Naive thymus-derived CD4-positive, alpha-beta T cell (primary cell): ENCODE data around the gene PHF19. TPM values are rescaled to one million over a fixed set of nuclear protein-coding genes. Genes with fewer than 3 reads are reported as not detected.
A peak's percentile ranks its signal among the peaks of the same experiment; 100 is the strongest.

Experiments
- ATAC-seq: fragments of 150-1000 bp; cut with Tn5 transposase; 2 replicates; pipeline ENCODE4 v1.10.0; 2021; ENCODE audit warnings: mild to moderate bottlenecking, moderate library complexity
- CTCF ChIA-PET: fragments of 350-600 bp; sonication (Branson Sonifier 250); formaldehyde crosslinking; loops from one replicate; lab custom pipeline; 2021; ENCODE audit warnings: antibody characterized with exemption; lab: Charles Lee
- POLR2A ChIA-PET: fragments of 350-600 bp; sonication (Branson Sonifier 250); formaldehyde crosslinking; loops from one replicate; lab custom pipeline; 2021; ENCODE audit warnings: antibody characterized with exemption, inconsistent platforms; lab: Charles Lee
- DNase-seq, 9 donors: peaks; one replicate each; pipeline versions ENCODE4 v3.0.0 to v3.0.0-alpha.2; 2020 to 2022; ENCODE audit warnings: mixed read lengths in 1 of 9
- H3K27ac ChIP-seq: one replicate; pipeline ENCODE4 v1.7.0; 2013; ENCODE audit warnings: mild to moderate bottlenecking, low read depth, low read length, moderate library complexity
- H3K27me3 ChIP-seq, 2 donors: one replicate each; pipeline ENCODE4 v1.7.0; 2013; ENCODE audit warnings: low read length in 2 of 2, mild to moderate bottlenecking in 2 of 2, moderate library complexity in 2 of 2; ENCODE audit not compliant: control insufficient read depth in 2 of 2, insufficient read depth in 2 of 2
- H3K36me3 ChIP-seq, 3 experiments: 1 replicate in 2 of 3; 2 replicates in 1 of 3; pipeline ENCODE4 v1.7.0; 2013; ENCODE audit warnings: low read length in 3 of 3, mild to moderate bottlenecking in 3 of 3, moderate library complexity in 1 of 3; ENCODE audit not compliant: insufficient read depth in 3 of 3, control insufficient read depth in 2 of 3
- H3K4me1 ChIP-seq, 2 donors: one replicate each; pipeline ENCODE4 v1.7.0; 2013; ENCODE audit warnings: low read length in 2 of 2, mild to moderate bottlenecking in 2 of 2, moderate library complexity in 1 of 2; ENCODE audit not compliant: control insufficient read depth in 2 of 2, insufficient read depth in 2 of 2
- H3K4me3 ChIP-seq: 2 replicates; pipeline ENCODE4 v1.7.0; 2013; ENCODE audit warnings: mild to moderate bottlenecking, low read length
- H3K9me3 ChIP-seq, 3 experiments: 1 replicate in 2 of 3; 2 replicates in 1 of 3; pipeline ENCODE4 v1.7.0; 2013; ENCODE audit warnings: low read length in 3 of 3; ENCODE audit not compliant: control insufficient read depth in 2 of 3
- H3K27ac Mint-ChIP-seq, 9 donors: one replicate each; pipeline ENCODE4 v1.8.0; 2020 to 2022; ENCODE audit warnings: mixed read lengths in 9 of 9, mild to moderate bottlenecking in 8 of 9, moderate library complexity in 5 of 9, inconsistent platforms in 2 of 9
- H3K27me3 Mint-ChIP-seq, 5 donors: one replicate each; pipeline ENCODE4 v1.8.0; 2021 to 2022; ENCODE audit warnings: mixed read lengths in 5 of 5, mild to moderate bottlenecking in 1 of 5
- H3K36me3 Mint-ChIP-seq, 5 donors: one replicate each; pipeline ENCODE4 v1.8.0; 2020 to 2022; ENCODE audit warnings: mixed read lengths in 5 of 5, mild to moderate bottlenecking in 3 of 5, inconsistent platforms in 1 of 5
- H3K4me1 Mint-ChIP-seq, 7 donors: one replicate each; pipeline ENCODE4 v1.8.0; 2020 to 2022; ENCODE audit warnings: mixed read lengths in 7 of 7, mild to moderate bottlenecking in 3 of 7, inconsistent platforms in 1 of 7
- H3K4me3 Mint-ChIP-seq, 10 donors: one replicate each; pipeline ENCODE4 v1.8.0; 2020 to 2022; ENCODE audit warnings: mild to moderate bottlenecking in 10 of 10, mixed read lengths in 10 of 10, moderate library complexity in 6 of 10, inconsistent platforms in 2 of 10
- H3K9me3 Mint-ChIP-seq, 11 donors: one replicate each; pipeline ENCODE4 v1.8.0; 2020 to 2022; ENCODE audit warnings: mixed read lengths in 11 of 11, mild to moderate bottlenecking in 4 of 11, inconsistent platforms in 1 of 11, moderate library complexity in 1 of 11
- intact Hi-C, 2 donors: fragments of 100-400 bp; cut with micrococcal nuclease; formaldehyde crosslinking; loops; one replicate each; pipeline ENCODE4 v1.15.1; 2023
- polyA plus RNA-seq, 2 donors: library from polyadenylated mRNA; unstranded; fragments of 300-500 nt; fragmentation: Illumina TruSeq; gene quantifications; one replicate each; pipeline ENCODE4 v1.2.3, GENCODE V29; 2021
- total RNA-seq, 6 experiments: library from RNA in 5 of 6; stranded (reverse) in 5 of 6; gene quantifications; 1 replicate in 5 of 6; 2 replicates in 1 of 6; pipeline ENCODE4 v1.2.3 and lab custom pipeline; 2021 to 2026

Gene PHF19
- total and polyA plus RNA-seq, 7 experiments from 2014 or later = 13.1 to 271 (median 84.0) TPM

- peak overlapping the region; percentile 78 to 95 (median 92) for H3K27ac Mint-ChIP-seq
- Histone ChIP-seq H3K9me3 (peaks cover 0 to 6% (median 0%) of the 10 kb centered on the region in 3 experiments), H3K4me3 (no peak overlapping the region), H3K27me3 (no peaks in the 10 kb centered on the region), H3K36me3 (peaks cover 38 to 71% (median 47%) of the 10 kb centered on the region in 3 experiments), H3K27ac (peak overlapping the region; percentile 59), H3K4me1 (peaks cover 66 to 68% of the 10 kb centered on the region in 2 donors)
- H3K4me3 Mint-ChIP-seq = peak overlapping the region; percentile 60 to 79 (median 72)
- intact Hi-C loops = loop anchor here (1.0 kb wide), 2 partner anchors 10 to 12 kb away; partner anchors contain the start of gene TRAF1 (in 2 of the 2)
- peaks cover 57 to 91% (median 80%) of the 10 kb centered on the region in 7 donors for H3K4me1 Mint-ChIP-seq
- ATAC-seq = peak; percentile 80
- peak in 7 of 9 donors; percentile 57 to 77 (median 71) for DNase-seq
- H3K27me3 Mint-ChIP-seq = no peaks in the 10 kb centered on the region
- CTCF ChIA-PET = interaction anchor here (1.0 to 2.5 kb wide), 11 partner anchors 9 to 27 kb away, joined by 3 to 17 read pairs (median 5); no protein-coding TSS in a partner anchor
- peaks cover 0 to 4% (median 0%) of the 10 kb centered on the region in 11 donors for H3K9me3 Mint-ChIP-seq
- peaks cover 31 to 74% (median 52%) of the 10 kb centered on the region in 5 donors for H3K36me3 Mint-ChIP-seq
- POLR2A ChIA-PET = interaction anchor here (0.7 to 44.3 kb wide), 9 partner anchors 5 to 160 kb away, joined by 3 to 2417 read pairs (median 7); partner anchors contain the start of genes PHF19 and TRAF1
Observed at GRCh38 chr9:120915854-120916470, 39.0 kb upstream of the PHF19 start.

- H3K4me3 ChIP-seq = no peak overlapping the region
- Mint-ChIP-seq H3K36me3 (peaks cover 31 to 77% (median 57%) of the 10 kb centered on the region in 5 donors), H3K4me1 (peaks cover 51 to 91% (median 81%) of the 10 kb centered on the region in 7 donors), H3K27ac (peak overlapping the region in 7 of 9 donors; percentile 19 to 82 (median 67)), H3K9me3 (peaks cover 0 to 4% (median 0%) of the 10 kb centered on the region in 11 donors), H3K4me3 (no peak overlapping the region), H3K27me3 (no peaks in the 10 kb centered on the region)
- H3K9me3 ChIP-seq = peaks cover 0 to 6% (median 0%) of the 10 kb centered on the region in 3 experiments
- peaks cover 42 to 75% (median 53%) of the 10 kb centered on the region in 3 experiments for H3K36me3 ChIP-seq
- CTCF ChIA-PET = interaction anchor here (1.2 to 2.4 kb wide), 5 partner anchors 10 to 22 kb away, joined by 3 to 17 read pairs (median 10); no protein-coding TSS in a partner anchor
- DNase-seq = no peak
- no peak for ATAC-seq
- H3K4me1 ChIP-seq = peaks cover 66 to 68% of the 10 kb centered on the region in 2 donors
- H3K27ac ChIP-seq = peak overlapping the region; percentile 52
- intact Hi-C loops = no loop called here
- H3K27me3 ChIP-seq = no peaks in the 10 kb centered on the region
- POLR2A ChIA-PET = interaction anchor here (2.8 to 44.3 kb wide), 4 partner anchors 6 to 41 kb away, joined by 23 to 2417 read pairs (median 1560); partner anchors contain the start of genes PHF19 and TRAF1
Observed at GRCh38 chr9:120914953-120915352, 38.0 kb upstream of the PHF19 start.

GRCh38 chr9:120914396-120914795 is 37.4 kb upstream of the PHF19 start:
- Mint-ChIP-seq H3K4me3 (no peak overlapping the region), H3K36me3 (peaks cover 27 to 74% (median 52%) of the 10 kb centered on the region in 5 donors), H3K9me3 (peaks cover 0 to 4% (median 0%) of the 10 kb centered on the region in 11 donors), H3K27ac (peak overlapping the region in 7 of 9 donors; percentile 26 to 82 (median 67)), H3K27me3 (no peaks in the 10 kb centered on the region), H3K4me1 (peaks cover 46 to 91% (median 81%) of the 10 kb centered on the region in 7 donors)
- H3K9me3 ChIP-seq = peaks cover 0 to 6% (median 0%) of the 10 kb centered on the region in 3 experiments
- H3K4me3 ChIP-seq = no peak overlapping the region
- intact Hi-C loops = no loop called here
- ChIA-PET POLR2A (interaction anchor here (32.7 to 44.3 kb wide), 3 partner anchors 6 to 41 kb away, joined by 703 to 2417 read pairs (median 2417); partner anchors contain the start of genes PHF19 and TRAF1), CTCF (no interaction called here)
- ATAC-seq = no peak
- DNase-seq = no peak
- H3K27ac ChIP-seq = peak overlapping the region; percentile 52
- no peaks in the 10 kb centered on the region for H3K27me3 ChIP-seq
- H3K36me3 ChIP-seq = peaks cover 45 to 75% (median 54%) of the 10 kb centered on the region in 3 experiments
- peaks cover 66 to 68% of the 10 kb centered on the region in 2 donors for H3K4me1 ChIP-seq

- peaks cover 0 to 4% (median 0%) of the 10 kb centered on the region in 11 donors for H3K9me3 Mint-ChIP-seq
- CTCF ChIA-PET = interaction anchor here (1.4 kb wide), 1 partner anchor 11 kb away, joined by 4 read pairs; no protein-coding TSS in a partner anchor
- intact Hi-C loops = no loop called here
- Histone ChIP-seq H3K4me1 (peaks cover 66 to 68% of the 10 kb centered on the region in 2 donors), H3K9me3 (peaks cover 0 to 6% (median 0%) of the 10 kb centered on the region in 3 experiments), H3K36me3 (peaks cover 51 to 75% (median 61%) of the 10 kb centered on the region in 3 experiments), H3K4me3 (no peak overlapping the region), H3K27me3 (no peaks in the 10 kb centered on the region), H3K27ac (no peak overlapping the region)
- H3K27ac Mint-ChIP-seq = peak overlapping the region in 6 of 9 donors; percentile 55 to 83 (median 72)
- peak overlapping the region in 2 of 10 donors; percentile 4 to 14 for H3K4me3 Mint-ChIP-seq
- DNase-seq (peak in 1 of 9 donors; percentile 37), ATAC-seq (no peak)
- H3K36me3 Mint-ChIP-seq = peaks cover 25 to 76% (median 56%) of the 10 kb centered on the region in 5 donors
- H3K4me1 Mint-ChIP-seq = peaks cover 41 to 91% (median 82%) of the 10 kb centered on the region in 7 donors
- H3K27me3 Mint-ChIP-seq = no peaks in the 10 kb centered on the region
- POLR2A ChIA-PET = interaction anchor here (32.7 to 44.3 kb wide), 3 partner anchors 7 to 40 kb away, joined by 703 to 2417 read pairs (median 2417); partner anchors contain the start of genes PHF19 and TRAF1
Observed at GRCh38 chr9:120913647-120914264, 36.8 kb upstream of the PHF19 start.

GRCh38 chr9:120912958-120913646 is 36.1 kb upstream of the PHF19 start:
- no peak for DNase-seq
- no peak for ATAC-seq
- no peak overlapping the region for H3K27ac ChIP-seq
- ChIA-PET CTCF (interaction anchor here (1.1 to 1.4 kb wide), 2 partner anchors 11 to 12 kb away, joined by 4 read pairs; no protein-coding TSS in a partner anchor), POLR2A (interaction anchor here (32.7 to 44.3 kb wide), 3 partner anchors 8 to 40 kb away, joined by 703 to 2417 read pairs (median 2417); partner anchors contain the start of genes PHF19 and TRAF1)
- H3K27me3 ChIP-seq = no peaks in the 10 kb centered on the region
- no peaks in the 10 kb centered on the region for H3K27me3 Mint-ChIP-seq
- intact Hi-C loops = no loop called here
- peaks cover 46 to 74% (median 63%) of the 10 kb centered on the region in 3 experiments for H3K36me3 ChIP-seq
- H3K9me3 ChIP-seq = peaks cover 0 to 6% (median 0%) of the 10 kb centered on the region in 3 experiments
- peaks cover 37 to 86% (median 77%) of the 10 kb centered on the region in 7 donors for H3K4me1 Mint-ChIP-seq
- H3K9me3 Mint-ChIP-seq = peaks cover 0 to 4% (median 0%) of the 10 kb centered on the region in 11 donors
- H3K4me3 ChIP-seq = no peak overlapping the region
- peak overlapping the region in 8 of 9 donors; percentile 10 to 83 (median 62) for H3K27ac Mint-ChIP-seq
- H3K4me3 Mint-ChIP-seq = peak overlapping the region in 2 of 10 donors; percentile 17 to 39
- peaks cover 20 to 72% (median 52%) of the 10 kb centered on the region in 5 donors for H3K36me3 Mint-ChIP-seq
- H3K4me1 ChIP-seq = peaks cover 62 to 63% of the 10 kb centered on the region in 2 donors
